ENCODE measurements around the gene PDE4DIP. TPM values are rescaled to one million over a fixed set of nuclear protein-coding genes. Genes with fewer than 3 reads are reported as not detected.
"Not testable (repeated sequence)": the region's sequence is repeated elsewhere in the genome, so short reads cannot be mapped to it uniquely, and the experiment has no call there.

The PDE4DIP gene
- total RNA-seq, 1 donor from 2014 or later, result 8.9 TPM

DNA sequence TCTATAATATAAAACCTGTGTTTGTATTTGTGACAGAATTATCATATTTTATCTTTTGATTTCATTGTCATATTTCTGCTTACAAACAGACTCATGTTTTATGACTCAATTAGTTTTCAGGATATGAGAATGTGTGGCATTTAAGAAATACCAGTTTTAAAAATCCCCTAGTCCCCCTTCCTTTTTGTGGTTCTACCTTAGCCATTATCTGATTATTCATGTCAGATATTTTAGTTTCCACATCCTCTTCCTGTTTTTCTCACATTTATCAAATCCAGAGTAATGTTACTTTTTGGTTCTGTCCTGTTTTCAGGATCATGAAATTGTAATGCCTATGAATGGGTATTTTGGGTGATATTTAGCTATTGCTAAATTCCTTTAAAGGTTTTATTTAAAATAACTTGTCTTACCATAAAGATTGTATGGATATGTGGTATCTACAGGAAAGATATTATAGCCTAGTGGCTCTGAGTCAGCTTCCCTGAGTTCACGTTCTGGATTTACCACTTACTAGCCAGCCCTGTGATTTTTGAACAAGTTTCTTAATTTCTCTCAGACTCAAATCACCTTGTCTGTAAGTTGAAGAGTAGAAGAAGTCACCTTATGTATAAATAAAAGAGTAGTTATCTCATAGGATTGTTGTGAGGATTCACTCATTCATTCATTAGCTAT is 131.8 kb downstream of the PDE4DIP start:
- ATAC-seq, result not testable (repeated sequence)

DNA sequence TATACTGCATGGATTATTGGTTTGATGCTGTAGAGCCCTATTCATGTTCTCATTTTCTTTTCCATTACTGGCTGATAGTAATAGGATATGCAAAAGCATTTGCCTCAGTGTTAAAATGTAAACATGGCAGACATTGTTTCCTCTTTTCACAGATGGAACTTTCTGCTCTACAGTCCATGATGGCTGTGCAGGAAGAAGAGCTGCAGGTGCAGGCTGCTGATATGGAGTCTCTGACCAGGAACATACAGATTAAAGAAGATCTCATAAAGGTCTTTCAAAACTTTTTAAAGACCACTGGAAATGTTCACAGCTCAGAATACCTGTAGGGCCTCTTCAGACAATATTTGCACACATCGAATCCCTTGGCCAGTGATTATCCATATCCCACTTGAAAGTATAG is 133.6 kb downstream of the PDE4DIP start:
- ATAC-seq, result not testable (repeated sequence)

GRCh38 chr1:148989378-148989777 is 145.2 kb downstream of the PDE4DIP start:
- not testable (repeated sequence) for ATAC-seq

DNA sequence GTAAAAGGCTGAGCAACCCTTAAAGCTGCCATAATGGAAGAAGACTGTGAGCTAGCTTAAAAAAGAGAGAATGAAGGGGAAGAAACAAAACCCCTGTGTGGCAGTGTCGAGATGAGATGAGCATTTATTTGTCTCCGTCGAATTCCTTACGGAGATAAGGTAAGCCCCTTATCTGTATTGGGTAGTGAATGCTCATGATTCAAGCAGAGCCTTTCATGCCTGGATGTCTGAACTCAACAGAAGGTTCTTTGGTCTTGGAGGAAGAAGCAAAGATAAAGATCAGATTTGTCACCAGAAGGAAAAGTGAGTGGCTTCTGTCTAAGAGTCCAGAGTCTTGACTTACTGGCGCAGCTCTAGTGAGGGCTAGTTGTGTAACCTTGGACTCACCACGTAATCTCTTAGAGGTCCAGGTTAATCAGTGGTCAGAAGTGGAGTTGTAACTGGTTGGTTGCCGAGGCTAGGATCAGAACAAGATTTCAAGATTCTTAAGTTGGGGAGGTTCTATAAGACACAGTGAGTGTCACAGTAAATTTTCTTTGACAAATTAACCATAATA is 146.1 kb downstream of the PDE4DIP start:
- not testable (repeated sequence) for ATAC-seq

DNA sequence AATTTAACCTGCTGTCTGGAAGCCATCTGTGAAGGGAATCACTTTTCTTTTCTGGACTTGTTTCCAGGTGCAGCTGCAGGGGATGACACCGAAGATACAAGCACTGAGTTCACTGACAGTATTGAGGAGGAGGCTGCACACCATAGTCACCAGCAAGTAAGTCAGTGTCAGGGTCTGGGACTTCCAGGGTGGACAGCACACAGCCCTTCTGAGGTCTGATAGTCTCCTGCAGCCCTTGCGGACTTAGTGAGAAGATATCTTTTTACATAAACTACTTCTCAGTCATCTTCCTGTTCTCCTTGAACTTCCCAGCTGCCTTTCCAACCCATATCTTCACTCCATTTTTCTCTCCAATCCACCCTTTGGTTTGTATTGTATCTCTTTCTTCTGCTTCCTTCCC is 147.6 kb downstream of the PDE4DIP start:
- ATAC-seq, result not testable (repeated sequence)

- ATAC-seq, result peak; percentile 67
These were observed 148.1 kb downstream of the PDE4DIP start for GRCh38 chr1:148992364-148992763.

GRCh38 chr1:148996449-148997224 is 152.4 kb downstream of the PDE4DIP start:
- not testable (repeated sequence) for ATAC-seq

DNA sequence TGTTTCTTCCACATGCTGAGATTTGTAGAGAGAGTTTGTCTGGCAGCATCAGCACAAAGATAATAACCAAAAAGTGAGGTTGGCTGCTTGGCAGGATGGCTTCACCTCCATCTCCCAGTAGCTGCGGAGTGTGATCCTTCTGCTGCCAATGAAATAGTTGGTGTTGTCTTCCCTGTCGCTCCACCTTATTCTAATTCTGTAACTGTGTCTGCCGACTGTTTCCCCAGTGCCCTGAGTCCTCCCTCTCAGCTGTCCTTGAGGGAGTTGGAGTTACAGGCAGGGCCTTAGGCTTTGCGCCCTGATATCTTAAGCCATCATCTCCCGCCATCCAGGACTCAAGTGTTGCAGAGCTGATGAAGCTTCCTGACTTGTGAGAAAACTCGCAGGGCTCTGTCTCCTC is 153.2 kb downstream of the PDE4DIP start:
- ATAC-seq, result not testable (repeated sequence)

GRCh38 chr1:149002664-149003063 is 158.4 kb downstream of the PDE4DIP start:
- ATAC-seq, result not testable (repeated sequence)

- not testable (repeated sequence) for ATAC-seq
These were observed 164.1 kb downstream of the PDE4DIP start for GRCh38 chr1:149008326-149008725.

GRCh38 chr1:149008769-149009168 is 164.5 kb downstream of the PDE4DIP start:
- not testable (repeated sequence) for ATAC-seq

DNA sequence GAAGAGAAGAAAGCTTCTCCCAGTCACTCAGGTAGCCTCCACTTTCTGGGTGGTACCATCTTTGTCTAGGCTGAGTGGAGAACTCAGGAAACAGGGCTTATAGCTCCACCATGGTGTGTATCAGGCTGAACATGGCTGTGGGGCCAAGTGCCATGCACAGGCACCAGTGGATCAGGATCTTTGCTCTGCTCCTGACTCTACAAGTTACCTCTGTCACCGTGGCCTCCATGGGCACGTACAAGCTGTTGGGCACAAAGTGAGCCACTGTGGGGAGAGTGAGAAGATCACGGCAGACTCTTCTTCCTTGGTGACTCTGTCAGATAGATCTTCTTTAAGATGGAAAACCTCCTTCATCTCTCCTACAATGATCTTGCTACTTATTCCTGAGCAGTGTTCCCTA is 165.5 kb downstream of the PDE4DIP start:
- not testable (repeated sequence) for ATAC-seq

GRCh38 chr1:149012599-149012998 is 168.4 kb downstream of the PDE4DIP start:
- ATAC-seq, result not testable (repeated sequence)

GRCh38 chr1:149013513-149013912 is 169.3 kb downstream of the PDE4DIP start:
- ATAC-seq, result not testable (repeated sequence)

DNA sequence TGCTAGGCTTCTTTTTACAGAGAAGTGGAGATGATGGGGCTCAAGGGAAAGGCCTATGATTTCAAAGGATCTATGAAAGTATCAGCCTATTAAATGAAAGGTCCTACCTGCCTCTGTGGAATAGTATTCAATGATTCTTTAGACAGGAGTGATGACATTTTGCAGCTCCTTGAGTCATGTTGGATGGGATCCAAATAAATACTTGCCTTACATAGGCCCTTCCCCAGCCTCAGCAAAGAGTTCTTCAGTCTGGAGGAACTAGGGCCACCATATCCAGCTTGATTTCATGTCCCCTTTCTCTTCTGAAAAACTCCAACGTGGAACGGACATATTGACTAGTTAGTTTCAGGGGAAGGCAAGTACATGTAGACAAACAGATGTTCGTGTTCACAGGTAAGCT is 171.3 kb downstream of the PDE4DIP start:
- peak; percentile 41 for ATAC-seq

GRCh38 chr1:149016626-149017025 is 172.4 kb downstream of the PDE4DIP start:
- not testable (repeated sequence) for ATAC-seq

- ATAC-seq, result not testable (repeated sequence)
These were observed 174.3 kb downstream of the PDE4DIP start for GRCh38 chr1:149018577-149018976.

DNA sequence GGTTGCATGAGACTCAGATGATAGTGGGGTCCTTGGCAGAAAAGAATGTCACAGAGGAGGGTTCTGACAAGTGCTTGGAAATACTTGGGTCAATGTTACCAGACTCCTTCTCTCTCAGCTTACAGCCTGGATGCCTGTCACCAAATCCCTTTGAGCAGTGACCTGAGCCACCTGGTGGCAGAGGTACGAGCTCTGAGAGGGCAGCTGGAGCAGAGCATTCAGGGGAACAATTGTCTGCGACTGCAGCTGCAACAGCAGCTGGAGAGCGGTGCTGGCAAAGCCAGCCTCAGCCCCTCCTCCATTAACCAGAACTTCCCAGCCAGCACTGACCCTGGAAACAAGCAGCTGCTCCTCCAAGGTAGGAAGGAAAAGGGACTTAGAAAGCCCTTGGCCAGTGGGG is 180.1 kb downstream of the PDE4DIP start:
- ATAC-seq, result not testable (repeated sequence)

DNA sequence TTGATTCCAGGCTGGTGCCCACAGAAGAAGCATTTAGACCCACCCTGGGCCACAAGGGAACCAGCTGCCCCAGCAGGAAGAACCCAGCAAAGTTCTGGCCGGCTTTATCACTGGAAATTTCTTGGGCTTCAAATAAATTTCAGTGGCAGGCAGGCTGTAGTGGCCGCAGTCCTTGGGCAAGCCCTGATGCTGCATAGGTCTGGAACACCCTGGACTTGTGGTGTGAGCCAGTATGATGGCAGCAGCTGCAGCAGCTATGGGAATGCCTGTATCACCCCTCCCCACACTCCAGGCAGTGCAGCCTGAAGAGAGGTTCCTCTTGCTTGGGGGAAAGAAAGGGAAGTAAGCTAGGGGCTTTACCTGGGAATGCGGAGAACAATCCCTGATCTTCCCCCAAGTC is 189.7 kb downstream of the PDE4DIP start:
- ATAC-seq, result not testable (repeated sequence)

- not testable (repeated sequence) for ATAC-seq
These were observed 198.8 kb downstream of the PDE4DIP start for GRCh38 chr1:149043056-149043455.

GRCh38 chr1:149064611-149065010 is 220.4 kb downstream of the PDE4DIP start:
- not testable (repeated sequence) for ATAC-seq

DNA sequence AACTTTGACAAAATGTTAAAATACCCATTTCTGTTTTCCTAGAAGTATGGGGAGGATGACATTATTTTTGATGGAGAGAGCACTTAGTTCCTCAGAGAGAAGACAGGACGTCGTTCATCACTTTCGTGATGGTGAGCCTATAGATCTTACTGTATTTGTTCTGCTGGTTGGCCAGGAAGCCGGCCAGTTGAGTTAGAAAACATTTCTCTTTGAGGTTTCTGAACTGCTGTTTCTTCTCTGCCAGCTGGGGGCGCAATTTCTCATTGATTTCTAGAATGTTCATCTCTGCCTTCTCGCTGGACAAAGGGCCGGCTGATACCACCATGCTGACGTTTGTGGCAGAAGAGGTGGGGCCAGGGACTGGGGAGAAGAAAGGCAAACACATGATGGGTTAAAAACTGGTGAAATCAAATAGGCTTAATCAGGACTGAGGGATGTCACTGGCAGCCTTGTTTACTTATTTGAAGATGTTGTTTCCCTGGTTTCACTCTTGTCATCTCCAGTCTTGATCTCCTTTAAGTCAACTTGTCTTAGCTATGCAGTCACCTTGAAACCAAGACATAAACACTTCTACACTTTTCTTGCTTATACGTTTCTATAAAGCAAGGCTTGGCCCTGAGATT is 231.4 kb downstream of the PDE4DIP start:
- not testable (repeated sequence) for ATAC-seq
